ENCODE measurements around the gene STEAP1B.

The STEAP1B gene

GRCh38 chr7:22487978-22488642 is 11.9 kb downstream of the STEAP1B start:
- H3K4me3 ChIP-seq (replicated peaks; ENCODE audit: low read depth, low read length), result no peak overlapping the region
- no peak for TF ChIP-seq CTCF (IDR thresholded peaks at IDR 0.05; ENCODE audit: low read depth, low read length, missing control alignments)
- no peak for DNase-seq (ENCODE audit: extremely low read depth, low read depth)

GRCh38 chr7:22486597-22486996 is 13.4 kb downstream of the STEAP1B start:
- no peak overlapping the region for H3K4me3 ChIP-seq (replicated peaks; ENCODE audit: low read depth, low read length)
- DNase-seq (ENCODE audit: extremely low read depth, low read depth), result no peak
- TF ChIP-seq CTCF (IDR thresholded peaks at IDR 0.05; ENCODE audit: low read depth, low read length, missing control alignments), result no peak

- no peak for DNase-seq (ENCODE audit: extremely low read depth, low read depth)
- TF ChIP-seq CTCF (IDR thresholded peaks at IDR 0.05; ENCODE audit: low read depth, low read length, missing control alignments), result no peak
- H3K4me3 ChIP-seq (replicated peaks; ENCODE audit: low read depth, low read length), result no peak overlapping the region
These were observed 14.8 kb downstream of the STEAP1B start for GRCh38 chr7:22485189-22485588.

GRCh38 chr7:22482503-22482902 is 17.5 kb downstream of the STEAP1B start:
- no peak overlapping the region for H3K4me3 ChIP-seq (replicated peaks; ENCODE audit: low read depth, low read length)
- no peak for DNase-seq (ENCODE audit: extremely low read depth, low read depth)
- no peak for TF ChIP-seq CTCF (IDR thresholded peaks at IDR 0.05; ENCODE audit: low read depth, low read length, missing control alignments)

- TF ChIP-seq CTCF (IDR thresholded peaks at IDR 0.05; ENCODE audit: low read depth, low read length, missing control alignments), result no peak
- peak; percentile 25 for DNase-seq (ENCODE audit: extremely low read depth, low read depth)
- no peak overlapping the region for H3K4me3 ChIP-seq (replicated peaks; ENCODE audit: low read depth, low read length)
These were observed 18.3 kb downstream of the STEAP1B start for GRCh38 chr7:22481726-22482125.

- no peak overlapping the region for H3K4me3 ChIP-seq (replicated peaks; ENCODE audit: low read depth, low read length)
- no peak for TF ChIP-seq CTCF (IDR thresholded peaks at IDR 0.05; ENCODE audit: low read depth, low read length, missing control alignments)
- DNase-seq (ENCODE audit: extremely low read depth, low read depth), result no peak
These were observed 19.4 kb downstream of the STEAP1B start for GRCh38 chr7:22480523-22481075.
